Measurements from ENCODE around the gene GJB3.

DNA sequence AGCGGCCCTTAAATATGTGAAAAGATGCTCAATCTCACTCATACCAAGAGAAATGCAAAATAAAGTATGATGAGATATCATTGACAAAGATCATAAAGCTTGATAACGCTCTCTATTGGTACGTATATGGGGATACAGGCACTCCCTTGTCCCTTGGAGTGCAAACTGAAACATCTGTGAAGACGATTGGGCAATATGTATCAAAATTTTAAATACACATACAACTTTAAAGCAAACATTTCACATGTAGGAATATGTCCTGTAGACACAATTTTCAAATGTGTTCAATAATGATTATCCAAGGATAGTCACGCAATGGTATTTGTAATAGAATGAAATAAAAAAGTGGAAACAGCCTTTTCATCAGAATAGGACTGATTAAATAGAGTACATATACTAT, 2.0 kb upstream of the GJB3 start:
- TF ChIP-seq POLR2A (IDR thresholded peaks at IDR 0.05) (no peak), EP300 (IDR thresholded peaks at IDR 0.05) (no peak)
- TF ChIP-seq, protein P1, sequence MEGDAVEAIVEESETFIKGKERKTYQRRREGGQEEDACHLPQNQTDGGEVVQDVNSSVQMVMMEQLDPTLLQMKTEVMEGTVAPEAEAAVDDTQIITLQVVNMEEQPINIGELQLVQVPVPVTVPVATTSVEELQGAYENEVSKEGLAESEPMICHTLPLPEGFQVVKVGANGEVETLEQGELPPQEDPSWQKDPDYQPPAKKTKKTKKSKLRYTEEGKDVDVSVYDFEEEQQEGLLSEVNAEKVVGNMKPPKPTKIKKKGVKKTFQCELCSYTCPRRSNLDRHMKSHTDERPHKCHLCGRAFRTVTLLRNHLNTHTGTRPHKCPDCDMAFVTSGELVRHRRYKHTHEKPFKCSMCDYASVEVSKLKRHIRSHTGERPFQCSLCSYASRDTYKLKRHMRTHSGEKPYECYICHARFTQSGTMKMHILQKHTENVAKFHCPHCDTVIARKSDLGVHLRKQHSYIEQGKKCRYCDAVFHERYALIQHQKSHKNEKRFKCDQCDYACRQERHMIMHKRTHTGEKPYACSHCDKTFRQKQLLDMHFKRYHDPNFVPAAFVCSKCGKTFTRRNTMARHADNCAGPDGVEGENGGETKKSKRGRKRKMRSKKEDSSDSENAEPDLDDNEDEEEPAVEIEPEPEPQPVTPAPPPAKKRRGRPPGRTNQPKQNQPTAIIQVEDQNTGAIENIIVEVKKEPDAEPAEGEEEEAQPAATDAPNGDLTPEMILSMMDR (IDR thresholded peaks at IDR 0.05): no peak
